Measurements from ENCODE around the gene ASRGL1.
"Not testable (repeated sequence)": the region's sequence is repeated elsewhere in the genome, so short reads cannot be mapped to it uniquely, and the experiment has no call there.

Gene ASRGL1

DNA sequence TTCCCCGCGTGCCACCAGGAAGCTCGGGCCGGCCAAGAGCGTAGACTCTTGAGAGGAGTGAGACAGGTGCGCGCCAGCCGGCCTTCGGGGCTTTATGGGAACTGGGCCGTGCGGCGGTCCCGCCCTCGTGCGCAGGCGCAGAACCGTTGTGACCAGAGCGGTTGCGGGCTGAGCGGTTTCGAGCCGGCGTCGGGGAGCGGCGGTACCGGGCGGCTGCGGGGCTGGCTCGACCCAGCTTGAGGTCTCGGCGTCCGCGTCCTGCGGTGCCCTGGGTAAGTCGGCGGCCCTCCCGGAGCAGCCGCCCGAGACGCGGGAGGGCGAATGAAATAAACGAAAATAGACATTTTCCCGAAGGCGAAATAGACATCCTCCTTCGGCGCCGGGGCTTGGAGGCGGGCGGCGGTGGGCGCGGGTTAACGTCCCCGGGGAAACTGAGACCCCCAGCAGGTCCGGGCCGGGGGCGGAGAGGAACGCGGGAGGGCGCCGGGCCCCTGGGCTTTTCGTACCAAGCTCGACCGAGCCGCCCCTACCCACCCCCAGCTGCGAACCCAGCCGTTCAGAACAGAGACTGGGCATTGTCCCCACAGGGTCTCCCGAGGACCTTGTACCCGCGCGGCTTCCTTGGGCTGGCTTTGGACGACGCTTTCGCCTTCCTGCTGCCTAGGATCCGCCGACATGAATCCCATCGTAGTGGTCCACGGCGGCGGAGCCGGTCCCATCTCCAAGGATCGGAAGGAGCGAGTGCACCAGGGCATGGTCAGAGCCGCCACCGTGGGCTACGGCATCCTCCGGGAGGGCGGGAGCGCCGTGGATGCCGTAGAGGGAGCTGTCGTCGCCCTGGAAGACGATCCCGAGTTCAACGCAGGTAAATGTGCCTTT is at the start of gene ASRGL1:
TSS of gene ASRGL1 (plus strand) at position 146 of the 879 bp plus-strand sequence. CDS start at position 676, 530 bp downstream.
- peak; percentile 28 to 94 (median 79) for DNase-seq

GRCh38 chr11:62295504-62295903 is 41.7 kb upstream of the ASRGL1 start:
- DNase-seq, result no peak

GRCh38 chr11:62298975-62299374 is 38.3 kb upstream of the ASRGL1 start, which contains the start of gene SCGB1D4:
TSS of gene SCGB1D4 (minus strand) at chr11:62299075. CDS start at chr11:62299010, 65 bp downstream.
- DNase-seq, result no peak

GRCh38 chr11:62306227-62306626 is 31.0 kb upstream of the ASRGL1 start:
- DNase-seq, result no peak

GRCh38 chr11:62307950-62308349 is 29.3 kb upstream of the ASRGL1 start:
- no peak for DNase-seq

DNA sequence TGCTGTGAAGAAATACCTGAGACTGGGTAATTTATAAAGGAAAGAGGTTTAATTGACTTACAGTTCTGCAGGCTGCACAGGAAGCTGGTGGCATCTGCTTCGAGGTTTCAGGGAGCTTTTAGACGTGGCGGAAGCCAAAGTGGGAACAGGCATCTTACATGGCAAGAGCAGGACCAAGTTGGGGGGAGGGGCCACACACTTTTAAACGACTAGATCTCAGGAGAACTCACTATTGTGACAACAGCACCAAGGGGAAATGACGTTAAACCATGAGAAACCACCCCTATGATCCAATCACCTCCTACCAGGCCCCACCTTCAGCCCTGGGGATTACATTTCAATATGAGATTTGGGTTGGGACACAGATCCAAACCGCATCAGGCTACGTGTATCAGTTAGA is 27.3 kb upstream of the ASRGL1 start:
- DNase-seq, result no peak

DNA sequence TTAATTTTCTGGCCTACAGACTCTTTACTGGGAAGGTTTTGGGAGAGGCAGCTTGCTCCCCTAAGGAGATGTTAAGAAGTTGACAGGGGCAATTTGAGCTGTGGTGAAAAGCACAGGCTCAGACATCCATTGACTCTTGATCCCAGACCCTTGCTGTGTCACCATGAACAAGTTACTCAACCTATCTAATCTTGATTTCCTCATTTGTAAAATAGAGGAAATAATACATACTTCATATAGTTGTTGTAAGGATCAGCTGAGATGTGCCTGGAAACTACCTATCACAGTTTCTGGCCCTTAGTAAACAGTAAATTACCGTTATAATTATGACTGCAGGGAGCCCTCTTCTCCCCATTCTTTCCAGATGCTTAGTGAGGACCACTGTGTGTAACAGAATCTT is 21.8 kb upstream of the ASRGL1 start:
- no peak for DNase-seq

DNA sequence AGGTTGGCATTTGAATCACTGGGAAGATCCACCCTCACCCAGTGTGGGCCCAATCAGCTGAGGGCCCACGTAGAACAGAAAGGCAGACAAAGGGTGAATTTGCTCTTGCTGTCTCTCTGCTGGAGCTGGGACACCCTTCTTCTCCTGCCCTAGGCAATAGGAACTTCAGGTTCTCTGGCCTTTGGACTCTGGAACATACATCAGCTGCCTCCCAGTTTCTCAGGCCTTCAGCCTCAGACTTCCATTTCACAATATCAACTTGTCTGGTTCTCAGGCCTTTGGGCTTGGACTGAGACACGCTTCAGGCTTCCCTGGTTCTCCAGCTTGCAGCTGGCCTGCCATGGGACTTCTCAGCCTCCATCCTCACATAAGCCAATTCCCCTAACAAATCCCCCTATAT is 14.7 kb upstream of the ASRGL1 start:
- DNase-seq, result no peak

GRCh38 chr11:62324731-62325556 is 12.3 kb upstream of the ASRGL1 start:
- DNase-seq, result peak in 13 of 51 donors; percentile 2 to 43 (median 5)

DNA sequence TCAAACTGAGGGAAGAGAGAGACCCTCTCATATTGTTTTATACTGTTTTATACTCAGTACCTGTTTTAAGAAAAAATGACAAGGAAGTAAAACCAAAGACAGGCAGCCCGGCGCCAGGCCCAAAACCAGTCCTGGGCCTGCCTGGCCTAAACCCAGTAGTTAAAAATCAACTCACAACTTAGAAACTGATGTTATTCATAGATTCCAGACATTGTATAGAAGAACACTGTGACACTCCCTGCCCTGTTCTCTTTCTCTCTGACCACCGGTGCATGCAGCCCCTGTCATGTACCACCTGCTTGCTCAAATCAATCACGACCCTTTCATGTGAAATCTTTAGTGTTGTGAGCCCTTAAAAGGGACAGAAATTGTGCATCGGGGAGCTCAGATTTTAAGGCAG is 11.5 kb upstream of the ASRGL1 start:
- DNase-seq, result not testable (repeated sequence)

- DNase-seq, result not testable (repeated sequence)
Observed at GRCh38 chr11:62326719-62327118, 10.5 kb upstream of the ASRGL1 start.

DNA sequence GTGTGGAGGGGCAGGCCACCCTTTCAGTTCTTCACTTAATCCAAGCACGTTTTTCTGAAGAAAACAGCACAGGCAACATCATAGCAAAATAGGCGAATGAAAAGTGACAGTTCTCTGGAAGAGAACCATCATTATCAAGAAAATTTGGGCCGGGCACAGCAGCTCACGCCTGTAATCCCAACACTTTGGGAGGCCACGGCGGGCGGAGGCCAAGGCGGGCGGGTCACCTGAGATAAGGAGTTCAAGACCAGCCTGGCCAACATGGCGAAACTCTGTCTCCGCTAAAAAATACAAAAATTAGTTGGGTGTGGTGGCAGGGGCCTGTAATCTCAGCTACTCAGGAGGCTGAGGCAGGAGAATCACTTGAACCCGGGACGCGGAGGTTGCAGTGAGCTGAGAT is 9.7 kb upstream of the ASRGL1 start:
- DNase-seq, result not testable (repeated sequence)

DNA sequence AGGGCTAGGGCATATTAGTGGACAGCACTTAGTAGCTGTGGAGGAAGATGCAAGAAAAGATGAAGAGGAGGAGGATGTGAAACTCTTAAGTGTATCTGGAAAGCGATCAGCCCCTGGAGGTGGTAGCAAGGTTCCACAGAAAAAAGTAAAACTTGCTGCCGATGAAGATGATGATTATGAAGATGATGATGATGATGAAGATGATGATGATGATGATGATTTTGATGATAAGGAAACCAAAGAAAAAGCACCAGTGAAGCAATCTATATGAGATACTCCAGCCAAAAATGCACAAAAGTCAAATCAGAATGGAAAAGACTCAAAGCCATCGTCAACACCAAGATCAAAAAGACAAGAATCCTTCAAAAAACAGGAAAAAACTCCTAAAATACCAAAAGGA is 6.0 kb upstream of the ASRGL1 start:
- not testable (repeated sequence) for DNase-seq

- DNase-seq, result no peak
Observed at GRCh38 chr11:62333768-62334167, 3.5 kb upstream of the ASRGL1 start.

DNA sequence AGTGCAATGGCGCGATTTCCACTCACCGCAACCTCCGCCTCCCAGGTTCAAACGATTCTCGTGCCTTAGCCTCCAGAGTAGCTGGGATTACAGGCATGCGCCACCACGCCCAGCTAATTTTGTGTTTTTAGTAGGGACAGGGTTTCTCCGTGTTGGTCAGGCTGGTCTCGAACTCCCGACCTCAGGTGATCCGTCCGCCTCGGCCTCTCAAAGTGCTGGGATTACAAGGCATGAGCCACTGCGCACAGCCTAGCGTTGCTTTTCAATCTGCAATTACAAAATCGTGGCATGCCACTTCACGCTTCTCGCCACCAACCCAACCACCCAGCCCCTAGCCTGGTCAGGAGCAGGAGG is 322 bp upstream of the ASRGL1 start:
- not testable (repeated sequence) for DNase-seq

DNA sequence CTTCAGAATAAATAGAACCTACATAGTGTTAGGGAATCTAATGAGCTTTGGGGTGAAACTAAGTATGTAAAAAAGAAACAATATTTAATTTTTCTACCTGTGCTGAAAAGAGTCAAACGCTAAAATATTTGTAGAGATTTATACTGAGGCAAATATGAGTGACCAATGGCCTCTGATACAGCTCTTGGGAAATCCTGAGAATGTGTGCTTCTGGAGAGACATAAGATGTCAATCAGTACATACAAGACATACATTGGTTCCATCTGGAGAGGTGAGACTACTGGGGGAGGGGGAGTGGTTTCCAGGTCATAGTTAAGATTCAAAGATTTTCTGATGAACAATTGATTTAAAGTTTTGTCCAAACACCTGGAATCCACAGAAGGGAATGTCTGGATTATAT is 970 bp downstream of the ASRGL1 start:
- DNase-seq, result no peak

DNA sequence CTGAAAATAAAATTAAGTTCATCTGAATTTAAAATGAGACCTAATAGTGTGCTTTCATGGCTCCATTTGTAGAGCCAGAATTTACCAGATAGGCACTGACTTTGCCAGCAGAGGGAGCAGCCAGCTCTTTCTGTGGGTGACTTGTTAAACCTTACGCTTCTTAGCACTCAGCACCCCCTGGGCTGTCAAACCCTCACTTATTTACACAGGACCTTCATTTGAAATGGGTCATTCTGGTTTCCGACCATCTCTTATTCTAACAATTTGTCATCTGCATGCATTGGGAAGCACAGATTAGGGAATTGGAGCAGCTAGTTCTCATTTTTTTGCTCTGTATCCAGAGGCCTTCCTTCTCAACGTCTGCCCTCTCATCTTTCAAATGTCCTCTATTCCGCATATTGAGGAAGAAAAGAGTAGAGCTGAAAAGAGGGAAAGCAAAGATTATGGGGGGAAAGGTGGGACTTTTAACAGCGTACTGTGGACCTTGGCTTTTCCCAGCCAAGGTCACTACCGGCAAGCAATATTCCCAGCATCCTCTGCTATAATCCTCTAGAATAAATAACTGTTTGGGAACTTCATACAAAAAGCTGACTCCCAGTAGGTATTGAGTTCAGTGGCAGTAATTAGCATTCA is 3.1 kb downstream of the ASRGL1 start:
- DNase-seq, result peak in 48 of 51 donors; percentile 5 to 89 (median 42)

- DNase-seq, result no peak
Observed at GRCh38 chr11:62341588-62341987, 4.3 kb downstream of the ASRGL1 start.

DNA sequence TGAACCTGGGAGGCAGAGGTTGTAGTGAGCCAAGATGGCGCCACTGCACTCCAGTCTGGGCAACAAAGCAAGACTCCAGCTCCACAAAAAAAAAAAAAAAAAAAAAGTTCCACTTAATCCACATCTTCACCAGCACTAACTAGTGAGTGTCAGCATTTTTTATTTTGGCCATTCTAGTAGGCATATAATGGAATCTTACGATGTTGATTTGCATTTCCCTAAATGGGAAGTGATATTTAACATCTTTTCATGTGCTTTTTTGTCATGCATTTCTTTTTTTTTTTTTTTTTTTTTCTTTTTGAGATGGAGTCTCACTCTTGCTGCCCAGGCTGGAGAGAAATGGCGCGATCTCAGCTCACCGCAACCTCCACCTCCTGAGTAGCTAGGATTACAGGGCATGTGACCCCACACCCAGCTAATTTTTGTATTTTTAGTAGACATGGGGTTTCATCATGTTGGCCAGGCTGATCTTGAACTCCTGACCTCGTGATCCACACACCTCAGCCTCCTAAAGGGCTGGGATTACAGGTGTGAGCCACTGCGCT is 6.5 kb downstream of the ASRGL1 start:
- DNase-seq, result not testable (repeated sequence)

GRCh38 chr11:62344210-62344609 is 7.0 kb downstream of the ASRGL1 start:
- DNase-seq, result no peak

GRCh38 chr11:62345861-62346260 is 8.6 kb downstream of the ASRGL1 start:
- no peak for DNase-seq
